HPDE6-E6E7 (cell line): Measurements from ENCODE around the gene STMN3.

Experiments used
- DNase-seq: peaks from one replicate; pipeline ENCODE4 v3.0.0; 2011; ENCODE audit warnings: missing footprints; ENCODE audit errors: extremely low spot score

STMN3 gene

DNA sequence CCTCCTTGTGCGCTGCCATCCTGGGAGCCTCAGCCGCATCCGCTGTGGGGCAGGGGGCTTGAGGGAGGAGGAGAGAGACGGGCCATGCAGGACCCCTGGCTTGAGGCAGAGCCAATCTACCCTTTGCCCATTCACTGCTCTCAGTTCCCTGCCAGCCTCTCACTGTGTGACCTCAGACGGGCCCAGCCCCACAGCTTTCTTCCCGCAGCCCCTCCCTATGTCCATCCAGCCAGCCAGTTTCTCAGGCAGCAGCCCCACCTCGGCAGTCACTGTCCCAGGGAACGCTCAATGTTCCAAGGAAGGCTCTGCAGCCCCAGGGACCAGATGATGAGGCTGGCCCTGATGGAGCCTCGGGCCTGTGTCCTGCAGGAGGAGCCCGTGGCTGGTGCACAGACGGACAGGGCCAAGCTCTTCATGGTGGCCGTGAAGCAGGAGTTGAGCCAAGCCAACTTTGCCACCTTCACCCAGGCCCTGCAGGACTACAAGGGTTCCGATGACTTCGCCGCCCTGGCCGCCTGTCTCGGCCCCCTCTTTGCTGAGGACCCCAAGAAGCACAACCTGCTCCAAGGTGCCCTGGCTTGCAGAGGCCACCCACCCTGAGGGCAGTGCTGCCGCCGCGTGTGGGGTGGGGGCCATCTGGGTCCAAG, 39.3 kb upstream of the STMN3 start:
- no peak for DNase-seq

DNA sequence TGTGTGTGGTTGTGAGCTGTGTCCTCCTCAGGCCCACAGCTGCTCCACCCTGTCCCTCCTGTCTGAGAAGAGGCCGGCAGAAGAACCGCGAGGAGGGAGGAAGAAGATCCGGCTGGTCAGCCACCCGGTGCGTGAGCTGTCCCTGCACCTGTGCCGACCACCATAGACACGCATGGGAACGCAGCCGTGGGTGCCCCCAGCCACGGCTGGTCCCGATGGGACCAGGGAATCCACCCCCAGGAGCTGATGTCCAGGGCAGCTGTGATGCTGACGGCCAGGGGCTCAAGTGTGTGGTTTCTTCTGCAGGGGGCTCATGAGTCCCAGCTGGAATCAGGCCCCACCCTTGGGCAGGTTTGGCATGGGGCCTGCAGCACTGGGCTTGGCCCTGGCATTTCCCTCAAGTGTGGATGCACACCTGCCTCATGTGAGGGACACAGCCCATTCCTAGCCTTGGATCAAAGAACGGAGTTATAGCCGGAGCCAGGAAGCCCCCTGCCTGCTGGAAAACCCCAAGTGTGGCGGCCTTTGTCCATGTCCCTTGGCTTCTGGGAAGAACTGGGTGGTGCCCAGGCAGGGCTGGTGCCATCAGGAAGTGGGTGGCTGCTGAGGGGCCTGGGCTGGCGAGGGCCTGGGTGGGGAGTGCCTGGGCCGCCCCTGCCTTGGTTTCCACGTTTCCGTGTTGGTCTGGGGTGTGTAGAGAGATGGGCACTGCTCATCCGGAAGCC, 38.6 kb upstream of the STMN3 start:
- no peak for DNase-seq

DNA sequence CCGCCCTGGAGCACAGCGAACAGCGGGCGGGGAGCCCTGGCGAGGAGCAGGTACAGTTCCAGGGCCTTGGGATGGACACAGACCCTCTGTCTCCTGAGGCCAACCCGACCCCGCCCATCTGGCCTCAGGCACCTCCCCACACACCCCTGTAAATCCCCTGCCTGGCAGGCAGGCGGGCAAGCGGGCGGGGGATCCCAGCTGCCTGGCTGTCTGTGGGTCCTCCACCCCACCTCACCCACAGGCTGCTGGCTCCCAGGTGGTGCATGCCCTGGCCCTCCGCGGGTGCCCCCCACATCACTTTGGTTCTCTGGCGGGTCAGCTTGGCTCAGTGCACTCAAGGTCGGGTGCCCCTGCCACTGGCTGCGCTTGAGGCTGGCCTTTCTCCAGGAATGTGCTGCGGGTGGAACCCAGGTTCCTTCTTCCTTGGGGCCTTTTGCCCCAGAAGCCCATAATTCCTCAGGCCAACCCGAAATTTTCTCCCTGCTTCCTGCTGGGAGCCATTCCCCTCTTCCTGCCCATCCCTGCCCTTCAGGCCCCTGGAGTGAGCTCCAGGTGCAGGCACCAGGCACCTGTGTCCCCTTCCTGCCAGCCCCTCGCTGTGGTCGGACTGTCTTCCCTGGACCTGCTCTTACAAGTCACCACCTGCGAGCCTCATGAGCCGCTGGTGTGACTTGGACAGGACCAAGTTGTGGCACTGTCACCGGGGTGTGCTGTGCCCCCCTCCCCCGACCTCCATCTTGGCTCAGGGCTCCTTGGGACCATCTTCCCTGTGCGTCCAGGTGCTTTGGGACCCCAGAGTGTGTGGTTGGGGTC, 37.9 kb upstream of the STMN3 start:
- DNase-seq: no peak

DNA sequence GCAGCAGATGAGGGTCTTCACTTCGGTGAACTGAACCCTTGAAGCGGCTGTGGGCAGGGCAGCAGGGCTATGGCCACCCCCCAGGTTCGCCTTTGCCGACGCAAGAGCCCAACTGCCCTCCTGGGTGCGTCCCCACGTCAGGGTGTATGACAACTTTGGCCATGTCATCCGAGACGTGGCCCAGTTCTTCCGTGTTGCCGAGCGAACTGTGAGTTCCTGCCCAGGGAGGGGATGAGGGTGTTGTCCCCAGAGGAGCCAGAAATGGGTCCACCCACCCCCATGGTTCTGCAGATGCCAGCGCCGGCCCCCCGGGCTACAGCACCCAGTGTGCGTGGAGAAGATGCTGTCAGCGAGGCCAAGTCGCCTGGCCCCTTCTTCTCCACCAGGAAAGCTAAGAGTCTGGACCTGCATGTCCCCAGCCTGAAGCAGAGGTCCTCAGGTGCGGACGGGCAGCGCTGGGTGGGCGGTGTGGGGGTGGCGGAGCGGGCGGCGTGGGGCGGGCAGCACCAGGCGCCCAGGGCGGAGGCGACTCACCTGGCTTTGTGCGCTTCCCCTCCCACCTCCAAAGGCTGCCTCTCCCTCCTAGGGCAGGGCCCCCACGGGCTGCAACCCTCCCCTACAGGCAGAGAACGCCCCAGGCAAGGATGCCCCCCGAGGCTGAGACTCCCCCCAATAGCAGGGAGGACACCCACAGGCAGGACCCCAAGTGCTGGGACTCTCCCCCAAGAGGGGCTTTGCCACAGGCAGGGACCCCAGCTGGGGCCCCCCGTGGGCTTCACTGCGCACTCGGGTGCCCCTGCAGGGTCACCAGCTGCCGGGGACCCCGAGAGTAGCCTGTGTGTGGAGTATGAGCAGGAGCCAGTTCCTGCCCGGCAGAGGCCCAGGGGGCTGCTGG, 37.0 kb upstream of the STMN3 start:
- DNase-seq: no peak

DNA sequence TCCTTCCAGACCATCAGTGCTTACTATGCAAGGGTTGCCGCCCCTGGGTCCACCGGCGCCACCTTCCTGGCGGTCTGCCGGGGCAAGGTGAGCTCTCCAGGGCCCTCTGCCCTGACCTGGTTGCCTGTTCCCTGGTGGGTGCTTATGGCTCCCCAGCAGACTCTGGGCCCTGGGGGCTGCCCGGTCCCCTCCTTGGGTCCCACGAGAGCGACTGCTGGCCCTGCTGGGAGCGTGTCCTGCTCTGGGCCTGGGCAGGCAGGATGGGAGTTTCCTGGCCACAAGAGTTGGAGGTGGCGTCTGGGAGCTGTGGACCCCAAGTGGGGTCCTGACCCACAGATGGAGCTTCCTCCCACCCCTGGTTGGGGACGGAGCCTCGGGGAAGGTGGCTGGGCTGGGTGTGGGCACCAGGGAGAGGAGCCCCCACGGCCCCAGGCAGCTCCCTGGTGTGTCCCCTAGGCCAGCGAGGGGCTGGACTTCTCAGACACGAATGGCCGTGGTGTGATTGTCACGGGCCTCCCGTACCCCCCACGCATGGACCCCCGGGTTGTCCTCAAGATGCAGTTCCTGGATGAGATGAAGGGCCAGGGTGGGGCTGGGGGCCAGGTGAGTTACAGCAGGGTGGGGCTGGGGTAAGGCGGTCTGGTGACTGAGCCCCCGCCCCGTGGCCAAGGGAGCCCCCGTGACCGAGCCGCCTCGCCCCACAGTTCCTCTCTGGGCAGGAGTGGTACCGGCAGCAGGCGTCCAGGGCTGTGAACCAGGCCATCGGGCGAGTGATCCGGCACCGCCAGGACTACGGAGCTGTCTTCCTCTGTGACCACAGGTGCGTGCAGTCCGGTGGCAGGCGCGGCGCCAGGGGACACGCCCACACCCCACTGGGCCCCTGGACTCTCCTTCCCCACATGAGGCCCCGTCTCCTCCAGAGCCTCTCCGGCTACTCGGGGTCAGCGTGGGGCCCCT, 36.1 kb upstream of the STMN3 start:
- DNase-seq: no peak

DNA sequence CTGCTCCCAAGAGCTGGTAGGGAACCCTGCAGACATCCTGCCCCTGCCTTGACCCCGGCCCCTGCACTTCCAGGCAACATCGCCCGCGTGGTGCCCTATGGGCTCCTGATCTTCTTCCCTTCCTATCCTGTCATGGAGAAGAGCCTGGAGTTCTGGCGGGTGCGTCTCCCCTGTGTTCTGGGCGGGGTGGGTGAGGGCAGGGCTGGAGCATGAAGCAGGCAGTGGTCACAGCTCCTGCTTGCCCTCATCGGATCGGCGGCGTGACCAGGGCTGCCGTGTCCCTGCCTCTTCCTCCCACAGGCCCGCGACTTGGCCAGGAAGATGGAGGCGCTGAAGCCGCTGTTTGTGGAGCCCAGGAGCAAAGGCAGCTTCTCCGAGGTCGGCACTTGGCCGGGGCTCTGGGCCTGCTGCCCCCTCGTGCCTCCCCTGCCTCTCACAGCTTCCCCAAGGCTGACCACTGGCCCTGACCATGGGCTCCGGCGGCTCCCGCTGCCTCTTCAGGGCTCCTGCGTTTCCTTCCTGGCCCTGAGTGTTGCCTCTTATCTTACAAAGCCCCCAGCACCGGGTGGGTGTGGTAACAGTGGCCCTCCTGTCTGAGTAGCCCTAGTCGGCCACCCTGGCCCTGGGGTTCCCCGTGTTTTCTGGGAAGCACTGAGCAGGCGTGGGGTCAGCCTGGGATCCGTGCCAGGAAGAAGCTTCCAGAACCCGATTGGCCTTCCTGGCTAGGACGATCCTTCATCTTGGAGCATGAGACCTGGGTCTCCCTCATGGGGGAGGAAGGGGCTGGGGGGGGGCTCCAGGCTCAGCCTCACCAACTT, 35.2 kb upstream of the STMN3 start:
- no peak for DNase-seq

DNA sequence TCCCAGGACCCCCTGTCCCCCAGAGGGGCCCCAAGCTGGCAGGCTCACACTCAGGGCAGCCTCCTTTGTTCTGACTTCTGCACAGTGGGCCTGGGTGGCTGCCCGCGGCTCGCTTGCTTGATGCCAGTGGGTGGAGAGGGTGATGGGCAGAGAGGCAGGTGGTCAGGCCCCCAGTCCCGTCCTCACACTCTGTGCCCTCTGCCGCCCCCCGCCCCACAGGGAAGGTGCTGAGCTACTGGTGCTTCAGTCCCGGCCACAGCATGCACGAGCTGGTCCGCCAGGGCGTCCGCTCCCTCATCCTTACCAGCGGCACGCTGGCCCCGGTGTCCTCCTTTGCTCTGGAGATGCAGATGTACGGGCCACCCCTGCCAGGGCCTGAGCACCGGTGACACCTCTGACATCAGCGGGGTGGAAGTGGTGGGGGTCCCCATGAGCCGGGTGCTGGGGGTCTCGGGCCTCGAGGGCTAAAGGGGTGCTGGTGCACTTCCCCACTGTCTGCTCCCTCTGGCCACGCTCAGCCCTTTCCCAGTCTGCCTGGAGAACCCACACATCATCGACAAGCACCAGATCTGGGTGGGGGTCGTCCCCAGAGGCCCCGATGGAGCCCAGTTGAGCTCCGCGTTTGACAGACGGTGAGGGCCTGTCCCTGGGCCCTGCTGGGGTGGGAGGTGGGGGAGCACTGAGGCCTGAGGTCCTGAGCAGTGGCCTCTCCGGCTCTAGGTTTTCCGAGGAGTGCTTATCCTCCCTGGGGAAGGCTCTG, 34.4 kb upstream of the STMN3 start:
- DNase-seq: no peak

DNA sequence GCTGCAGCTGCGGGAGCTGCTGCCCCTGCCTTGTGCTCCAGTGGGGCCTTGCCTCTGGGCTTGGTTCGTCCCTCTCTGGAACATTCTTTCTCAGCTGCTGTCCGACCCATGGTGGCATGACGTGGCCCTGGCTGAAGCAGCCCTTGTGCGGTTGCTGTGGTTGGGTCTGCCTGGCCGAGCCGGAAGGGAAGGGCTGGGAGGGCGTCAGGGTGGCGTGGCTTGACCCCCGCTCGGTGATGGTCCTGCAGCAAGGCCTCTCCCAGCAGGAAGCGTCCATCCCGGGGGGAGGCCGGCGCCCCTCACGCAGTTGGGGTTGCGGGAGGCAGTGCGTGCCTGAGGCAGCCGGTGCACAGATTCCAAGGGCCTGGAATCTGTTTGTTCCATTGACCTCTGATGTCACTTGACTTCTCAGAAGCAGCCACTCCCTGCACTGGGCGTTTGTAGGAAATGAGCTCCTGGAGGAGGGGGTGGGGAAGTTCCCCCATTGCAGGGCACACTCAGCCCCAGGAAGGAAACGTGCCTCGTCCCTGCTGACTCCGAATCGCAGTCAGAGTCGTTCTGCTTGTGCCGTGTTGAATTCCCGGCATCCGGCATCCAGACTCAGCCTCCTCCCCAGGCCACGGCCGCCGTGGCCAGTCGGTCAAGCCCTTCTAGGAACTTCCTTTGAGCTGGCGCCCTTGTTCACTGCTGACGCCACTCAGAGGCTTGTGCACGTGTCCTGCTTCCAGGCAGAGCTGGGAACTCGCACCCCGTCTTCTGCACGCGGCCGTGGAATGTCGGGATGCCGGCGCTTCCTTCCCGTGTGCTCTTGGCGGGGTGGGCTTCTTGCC, 33.5 kb upstream of the STMN3 start:
- DNase-seq: no peak

DNA sequence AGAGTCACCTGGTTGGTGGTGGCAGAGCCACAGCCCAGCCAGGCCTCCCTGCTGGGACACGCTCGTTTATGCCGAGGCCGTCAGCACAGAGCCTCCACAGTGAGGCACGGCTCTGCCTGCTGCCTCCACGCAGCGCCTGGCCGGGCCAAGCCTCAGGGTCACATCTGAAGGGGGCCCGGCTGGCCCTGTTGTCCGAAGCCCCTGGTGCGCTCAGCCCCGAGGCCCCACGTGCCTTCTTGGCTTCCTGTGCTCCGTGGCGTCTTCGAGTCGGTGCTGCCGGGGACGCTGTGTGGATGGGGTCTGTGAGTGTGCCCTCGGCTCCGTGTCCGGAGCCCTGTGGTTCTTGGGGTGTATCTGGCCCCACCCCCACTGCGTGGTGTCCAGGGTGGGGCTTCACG, 32.9 kb upstream of the STMN3 start:
- DNase-seq: no peak

DNA sequence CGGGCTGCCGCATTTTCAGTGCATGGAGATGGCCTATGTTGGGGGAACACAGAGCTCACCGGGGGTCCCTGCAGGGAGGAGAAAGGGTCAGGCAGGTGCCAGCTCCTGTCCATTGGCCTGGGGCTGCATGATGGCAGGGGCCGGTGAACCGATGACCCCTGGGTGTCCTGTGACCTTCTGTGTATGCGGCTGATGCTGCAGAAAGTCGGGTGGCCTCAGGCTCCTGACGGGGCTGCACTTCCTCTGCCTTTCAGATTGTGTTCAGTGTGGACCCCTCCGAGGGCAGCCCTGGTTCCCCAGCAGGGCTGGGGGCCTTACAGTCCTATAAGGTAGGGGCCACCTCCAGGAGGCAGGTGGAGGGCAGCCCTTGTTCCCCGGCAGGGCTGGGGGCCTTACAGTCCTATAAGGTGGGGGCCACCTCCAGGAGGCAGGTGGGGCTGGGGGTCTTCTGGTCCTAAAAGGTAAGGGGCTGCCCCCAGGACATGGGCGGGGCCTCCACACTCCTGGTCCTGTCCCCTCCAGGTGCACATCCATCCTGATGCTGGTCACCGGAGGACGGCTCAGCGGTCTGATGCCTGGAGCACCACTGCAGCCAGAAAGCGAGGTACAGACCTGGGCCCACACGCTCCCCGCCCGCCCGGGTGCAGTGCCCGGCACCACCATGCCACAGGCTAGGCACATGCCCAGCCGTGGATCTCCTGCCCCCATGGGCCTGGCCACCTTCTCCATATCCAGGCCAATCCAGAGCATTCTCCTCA, 32.2 kb upstream of the STMN3 start:
- no peak for DNase-seq

DNA sequence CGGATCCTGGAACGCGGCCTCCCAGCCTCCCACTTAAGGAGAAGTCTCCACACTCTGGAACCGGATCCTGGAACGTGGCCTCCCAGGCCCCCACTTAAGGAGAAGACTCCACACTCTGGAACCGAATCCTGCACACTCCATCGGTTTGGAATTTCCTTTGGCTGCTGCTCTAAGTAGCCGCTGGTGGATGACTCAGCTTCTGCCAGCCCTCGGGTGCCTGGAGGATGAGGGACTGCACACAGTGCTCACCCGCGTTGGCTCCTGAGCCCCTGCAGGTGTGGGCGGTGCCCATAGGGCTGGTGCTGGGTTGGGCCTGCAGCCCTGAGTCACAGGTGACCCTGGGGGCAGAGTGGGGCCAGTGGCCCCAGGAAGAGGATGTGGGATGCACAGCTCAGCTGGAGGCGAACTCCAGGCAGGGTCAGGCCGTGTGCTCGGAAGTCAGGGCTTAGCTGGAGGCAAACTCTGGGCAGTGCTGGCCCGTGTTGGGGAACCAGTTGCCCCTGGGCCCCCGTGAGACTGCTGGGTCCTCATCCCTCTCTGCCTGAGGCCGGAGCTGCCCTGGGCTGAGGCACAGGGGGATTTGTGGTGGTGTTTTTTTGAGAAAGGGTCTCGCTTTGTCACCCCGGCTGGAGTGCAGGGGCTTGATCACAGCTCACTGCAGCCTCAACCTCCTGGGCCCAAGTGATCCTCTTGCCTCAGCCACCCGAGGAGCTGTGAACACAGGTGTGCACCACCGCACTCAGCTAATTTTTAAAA, 29.3 kb upstream of the STMN3 start:
- peak; percentile 100 for DNase-seq

DNA sequence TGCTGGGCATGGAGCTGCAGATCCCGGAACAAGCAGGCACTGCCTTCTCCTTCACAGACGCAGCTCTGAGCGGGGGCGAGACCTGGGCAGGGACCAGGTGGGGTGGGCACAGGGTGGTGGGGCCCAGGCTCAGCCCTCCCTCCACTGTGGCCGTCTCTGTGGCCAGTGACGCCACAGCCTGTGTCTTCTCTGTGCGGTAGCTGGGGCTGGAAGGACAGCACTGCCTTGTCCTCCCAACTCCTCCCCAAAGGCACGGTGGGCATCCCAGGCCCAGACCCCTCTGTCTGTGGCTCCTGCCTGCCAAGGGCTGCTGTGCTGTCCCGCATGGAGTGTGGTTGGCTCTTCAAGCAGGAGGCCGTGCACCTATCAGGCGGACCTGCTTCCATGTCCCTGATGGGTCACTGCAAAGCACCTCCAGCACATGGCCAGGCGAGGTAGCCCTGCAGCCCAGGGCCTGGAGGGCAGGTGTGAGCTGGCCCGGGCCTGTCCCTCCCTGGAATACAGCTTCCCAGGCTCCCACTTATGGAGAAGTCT, 28.5 kb upstream of the STMN3 start:
- no peak for DNase-seq

DNA sequence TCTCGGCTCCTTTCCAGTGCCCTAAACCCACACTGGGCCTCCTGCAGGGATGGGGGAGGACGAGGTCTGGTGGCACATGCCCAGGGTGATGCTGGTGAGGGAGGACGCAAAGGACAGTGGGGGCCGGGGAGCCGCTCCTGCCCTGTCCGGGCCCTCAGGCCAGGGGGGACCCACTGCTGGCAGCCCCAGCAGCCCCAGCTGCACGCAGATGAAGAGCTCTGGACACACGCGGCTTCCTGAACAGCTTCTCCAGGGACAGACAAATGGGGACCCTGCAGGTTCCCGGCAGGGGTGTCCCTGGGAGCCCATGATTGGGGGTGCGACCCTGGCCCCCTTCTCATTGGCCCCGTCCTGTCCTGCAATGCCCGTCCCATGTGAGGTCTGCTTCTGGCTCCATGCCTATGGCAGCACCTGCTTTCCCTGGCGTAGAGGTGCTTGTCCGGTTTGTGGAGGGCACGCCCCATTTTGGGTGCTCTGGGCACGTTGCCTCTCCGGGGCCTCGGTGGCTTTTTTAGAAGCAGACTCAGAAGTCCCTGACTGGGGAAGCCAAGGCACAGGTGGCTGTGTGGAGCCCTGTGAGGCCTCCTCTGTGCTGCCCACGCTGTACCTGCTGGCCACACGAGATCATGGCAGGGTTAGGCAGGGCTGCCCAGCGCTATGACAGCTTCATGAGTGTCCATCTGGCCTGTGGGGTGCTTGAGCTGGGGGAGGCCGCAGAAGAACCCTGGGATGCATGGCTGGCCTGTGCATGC, 27.8 kb upstream of the STMN3 start:
- DNase-seq: no peak

DNA sequence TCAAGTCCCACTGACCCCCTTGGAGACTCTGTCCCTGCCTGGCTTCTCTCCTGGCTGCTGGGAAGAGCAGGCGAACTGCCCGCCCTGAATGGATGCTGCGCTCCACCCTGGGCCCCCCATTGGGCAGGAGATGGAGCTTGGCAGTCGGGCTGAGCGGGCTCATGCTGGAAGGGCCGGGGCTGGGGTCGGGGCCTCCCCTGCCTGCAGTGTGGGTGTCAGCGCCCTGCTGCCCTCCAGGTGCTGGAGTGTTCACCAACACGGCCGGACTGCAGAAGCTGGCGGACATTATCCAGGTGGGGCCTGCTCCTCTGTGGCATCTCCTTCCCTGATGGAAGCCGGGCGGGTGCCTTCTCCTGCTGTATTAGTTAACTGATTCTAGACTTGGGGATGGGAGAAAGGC, 27.2 kb upstream of the STMN3 start:
- no peak for DNase-seq

DNA sequence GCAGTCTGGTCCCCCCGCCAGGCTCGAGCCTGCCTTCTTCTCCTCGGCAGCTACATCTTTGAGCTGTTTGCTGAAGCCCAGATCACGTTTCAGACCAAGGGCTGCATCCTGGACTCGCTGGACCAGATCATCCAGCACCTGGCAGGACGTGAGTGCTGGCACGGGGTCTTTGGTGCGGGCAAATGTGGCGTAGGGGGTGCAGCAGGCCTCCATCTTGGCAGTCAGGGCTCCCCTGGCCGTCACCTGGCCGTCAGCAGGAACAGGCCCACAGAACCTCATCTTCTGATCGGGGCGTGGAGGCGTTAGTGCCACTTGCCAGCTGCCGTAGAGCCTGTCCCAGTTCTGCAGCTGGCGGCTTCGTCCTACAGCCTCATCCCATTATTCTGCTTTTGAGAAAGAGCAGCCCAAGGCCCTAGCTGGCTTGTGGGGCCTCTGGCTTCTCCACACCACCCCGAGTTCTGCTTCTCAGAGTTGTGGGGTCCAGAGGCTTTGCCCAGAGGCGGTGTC, 26.6 kb upstream of the STMN3 start:
- DNase-seq: no peak
